Nephron progenitor cell (in vitro differentiated cells): ENCODE results near the gene MEX3A.
"Not testable (repeated sequence)": the region's sequence is repeated elsewhere in the genome, so short reads cannot be mapped to it uniquely, and the experiment has no call there.

Experiments used
- DNase-seq: peaks from one replicate; pipeline ENCODE4 v3.0.0; 2021
- H3K27ac Mint-ChIP-seq: 2 replicates; pipeline ENCODE4 v1.8.0; 2021; ENCODE audit warnings: mild to moderate bottlenecking, moderate library complexity, mixed read lengths
- H3K27me3 Mint-ChIP-seq: 2 replicates; pipeline ENCODE4 v1.8.0; 2021; ENCODE audit warnings: mild to moderate bottlenecking, low read depth, mixed read lengths; ENCODE audit not compliant: poor library complexity
- H3K36me3 Mint-ChIP-seq: 2 replicates; pipeline ENCODE4 v1.8.0; 2021; ENCODE audit warnings: low read depth, mixed read lengths
- H3K4me1 Mint-ChIP-seq: 2 replicates; pipeline ENCODE4 v1.8.0; 2021; ENCODE audit warnings: mixed read lengths
- H3K4me3 Mint-ChIP-seq: 2 replicates; pipeline ENCODE4 v1.8.0; 2021; ENCODE audit warnings: mild to moderate bottlenecking, moderate library complexity, mixed read lengths
- H3K9me3 Mint-ChIP-seq: 2 replicates; pipeline ENCODE4 v1.8.0; 2021; ENCODE audit warnings: mild to moderate bottlenecking, moderate library complexity, mixed read lengths
- CTCF ChIP-seq: fragments of 200-600 bp; sonication (generic); IDR thresholded peaks from 2 replicates; pipeline ENCODE4 v1.5.0; 2021; ENCODE audit warnings: antibody characterized with exemption

The MEX3A gene

GRCh38 chr1:156122519-156123355 is 40.5 kb upstream of the MEX3A start:
- Mint-ChIP-seq H3K27ac (peak overlapping the region; percentile 79), H3K36me3 (peaks cover 12% of the 10 kb centered on the region), H3K9me3 (no peaks in the 10 kb centered on the region), H3K27me3 (no peaks in the 10 kb centered on the region), H3K4me3 (no peak overlapping the region), H3K4me1 (peaks cover 69% of the 10 kb centered on the region)
- DNase-seq = no peak
- TF ChIP-seq CTCF = no peak

DNA sequence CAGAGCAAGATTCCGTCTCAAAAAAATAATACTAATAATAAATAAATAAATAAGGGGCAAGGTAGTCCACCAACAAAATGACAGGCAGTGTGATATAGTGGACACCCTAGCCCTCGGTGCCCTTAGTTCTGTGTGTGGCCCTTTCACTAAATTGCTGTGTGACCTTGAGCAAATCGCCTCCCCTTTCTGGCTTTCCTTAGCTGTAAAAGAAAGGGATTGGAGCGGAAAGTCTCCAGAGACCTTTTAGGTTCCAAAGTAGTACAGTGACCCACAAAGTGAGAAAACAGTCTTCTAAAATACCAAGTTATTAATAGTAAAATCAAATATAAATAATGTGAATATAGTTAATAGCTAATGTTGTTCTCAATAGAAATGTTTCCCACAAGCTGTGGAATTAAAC is 39.8 kb upstream of the MEX3A start:
- no peak overlapping the region for H3K4me3 Mint-ChIP-seq
- peak overlapping the region; percentile 79 for H3K27ac Mint-ChIP-seq
- peaks cover 63% of the 10 kb centered on the region for H3K4me1 Mint-ChIP-seq
- no peak for DNase-seq
- no peaks in the 10 kb centered on the region for H3K9me3 Mint-ChIP-seq
- H3K27me3 Mint-ChIP-seq = no peaks in the 10 kb centered on the region
- peaks cover 12% of the 10 kb centered on the region for H3K36me3 Mint-ChIP-seq
- TF ChIP-seq CTCF = no peak

DNA sequence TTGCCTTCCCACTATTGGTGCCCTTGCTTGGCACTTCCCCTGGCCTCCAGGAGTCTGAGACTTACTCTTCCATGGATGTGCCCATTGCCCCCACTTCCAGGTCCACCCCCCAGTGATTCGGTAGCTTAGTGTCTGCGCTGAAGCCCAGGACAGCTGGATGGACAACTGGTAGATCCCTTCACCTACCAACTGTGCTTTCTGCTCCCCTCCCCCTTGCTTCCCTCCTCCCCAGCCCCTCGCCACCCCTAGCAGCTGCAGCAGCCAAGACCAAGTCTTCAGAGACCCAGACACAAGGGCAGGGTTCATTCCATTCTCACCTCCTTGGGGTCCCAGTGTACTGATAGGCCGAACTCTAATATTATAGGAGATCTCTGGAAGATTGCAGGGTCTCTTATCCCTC is 39.2 kb upstream of the MEX3A start:
- Mint-ChIP-seq H3K4me1 (peaks cover 60% of the 10 kb centered on the region), H3K27ac (peak overlapping the region; percentile 39), H3K36me3 (peaks cover 12% of the 10 kb centered on the region), H3K27me3 (peaks cover 1% of the 10 kb centered on the region), H3K4me3 (no peak overlapping the region), H3K9me3 (no peaks in the 10 kb centered on the region)
- DNase-seq = no peak
- no peak for TF ChIP-seq CTCF

DNA sequence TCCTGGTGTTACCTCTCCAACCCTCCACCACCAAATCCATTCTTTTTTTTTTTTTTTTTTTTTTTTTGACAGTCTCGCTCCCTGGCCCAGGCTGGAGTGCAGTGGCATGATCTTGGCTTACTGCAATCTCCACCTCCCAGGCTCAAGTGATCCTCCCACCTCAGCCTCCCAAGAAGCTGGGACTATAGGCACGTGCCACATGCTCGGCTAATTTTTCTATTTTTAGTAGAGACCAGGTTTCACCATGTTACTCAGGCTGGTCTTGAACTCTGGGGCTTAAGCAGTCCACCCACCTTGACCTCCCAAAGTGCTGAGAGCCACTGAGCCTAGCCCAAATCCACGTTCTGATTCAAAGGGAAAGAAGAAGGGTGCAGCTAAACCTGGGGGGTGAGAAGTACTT is 38.7 kb upstream of the MEX3A start:
- DNase-seq, H3K27me3 Mint-ChIP-seq, H3K9me3 Mint-ChIP-seq, H3K4me3 Mint-ChIP-seq, H3K27ac Mint-ChIP-seq: not testable (repeated sequence)
- peaks cover 12% of the 10 kb centered on the region for H3K36me3 Mint-ChIP-seq
- H3K4me1 Mint-ChIP-seq = peaks cover 60% of the 10 kb centered on the region

DNA sequence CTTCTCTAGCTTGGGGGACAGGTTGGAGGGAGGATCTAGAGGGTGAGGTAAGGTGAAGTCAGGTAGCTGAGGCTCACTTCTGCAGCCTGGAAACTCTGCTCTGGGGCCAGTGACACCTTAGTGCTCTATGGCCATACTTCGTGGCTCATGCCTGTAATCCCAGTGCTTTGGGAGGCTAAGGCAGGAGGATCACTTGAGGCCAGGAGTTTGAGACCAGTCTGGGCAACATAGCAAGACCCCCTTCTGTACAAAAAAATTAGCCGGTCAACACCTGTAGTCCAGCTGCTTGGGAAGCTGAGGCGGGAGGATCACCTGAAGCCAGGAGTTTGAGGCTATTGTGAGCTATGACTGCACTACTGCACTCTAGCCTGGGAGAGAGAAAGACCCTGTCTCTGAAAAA is 38.1 kb upstream of the MEX3A start:
- H3K9me3 Mint-ChIP-seq = no peaks in the 10 kb centered on the region
- no peak for DNase-seq
- no peak for TF ChIP-seq CTCF
- H3K4me1 Mint-ChIP-seq = peaks cover 65% of the 10 kb centered on the region
- H3K27ac Mint-ChIP-seq = peak overlapping the region; percentile 44
- H3K4me3 Mint-ChIP-seq = no peak overlapping the region
- peaks cover 8% of the 10 kb centered on the region for H3K27me3 Mint-ChIP-seq
- peaks cover 13% of the 10 kb centered on the region for H3K36me3 Mint-ChIP-seq

- peak overlapping the region; percentile 44 for H3K27ac Mint-ChIP-seq
- H3K4me3 Mint-ChIP-seq = no peak overlapping the region
- H3K27me3 Mint-ChIP-seq = peaks cover 15% of the 10 kb centered on the region
- H3K36me3 Mint-ChIP-seq = peaks cover 17% of the 10 kb centered on the region
- peaks cover 65% of the 10 kb centered on the region for H3K4me1 Mint-ChIP-seq
- DNase-seq = no peak
- TF ChIP-seq CTCF = no peak
- no peaks in the 10 kb centered on the region for H3K9me3 Mint-ChIP-seq
These were observed 37.4 kb upstream of the MEX3A start for GRCh38 chr1:156119503-156120209.
